ENCODE results near the gene ZNF292. TPM values are rescaled to one million over a fixed set of nuclear protein-coding genes. Genes with fewer than 3 reads are reported as not detected.

ZNF292 gene
- total RNA-seq, 1 donor from 2014 or later: 28.2 TPM

DNA sequence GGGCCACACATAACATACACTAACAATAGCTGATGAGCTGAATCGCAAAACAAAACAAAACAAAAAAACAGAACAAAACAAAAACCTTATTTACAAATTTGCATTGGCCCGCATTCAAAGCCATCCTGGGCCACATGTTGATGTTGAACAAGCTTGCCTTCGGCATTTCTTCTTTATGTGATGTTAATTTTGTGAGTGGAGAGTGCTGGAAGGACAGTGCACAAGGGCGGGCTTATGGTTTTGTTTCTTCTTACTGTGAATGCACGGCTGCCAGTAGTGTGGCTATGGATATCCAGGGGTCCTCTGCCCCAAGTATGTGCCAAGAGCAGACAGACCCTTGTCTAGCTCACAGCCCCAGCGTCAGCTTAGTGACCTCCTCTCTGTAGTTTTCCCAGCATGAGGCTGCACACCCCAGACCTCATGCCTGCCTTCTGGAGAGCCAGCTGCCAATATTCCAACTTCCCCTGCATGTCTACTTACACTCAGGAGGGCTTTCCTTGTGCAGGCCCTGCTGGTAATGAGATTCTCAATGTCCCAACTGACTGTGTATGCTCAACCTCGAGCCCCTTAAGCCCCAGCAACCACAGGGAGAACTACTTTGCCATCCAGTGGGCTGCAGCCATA is 24.9 kb downstream of the ZNF292 start:
- no peak overlapping the region for H3K4me3 ChIP-seq
- peaks cover 8% of the 10 kb centered on the region for H3K4me1 ChIP-seq
- no peak for DNase-seq
- H3K36me3 ChIP-seq: peaks cover 3% of the 10 kb centered on the region
- intact Hi-C loops (cut with micrococcal nuclease): no loop called here
- H3K9me3 ChIP-seq (replicated peaks): no peaks in the 10 kb centered on the region
- H3K27ac ChIP-seq (replicated peaks): no peak overlapping the region
- TF ChIP-seq, protein P1, sequence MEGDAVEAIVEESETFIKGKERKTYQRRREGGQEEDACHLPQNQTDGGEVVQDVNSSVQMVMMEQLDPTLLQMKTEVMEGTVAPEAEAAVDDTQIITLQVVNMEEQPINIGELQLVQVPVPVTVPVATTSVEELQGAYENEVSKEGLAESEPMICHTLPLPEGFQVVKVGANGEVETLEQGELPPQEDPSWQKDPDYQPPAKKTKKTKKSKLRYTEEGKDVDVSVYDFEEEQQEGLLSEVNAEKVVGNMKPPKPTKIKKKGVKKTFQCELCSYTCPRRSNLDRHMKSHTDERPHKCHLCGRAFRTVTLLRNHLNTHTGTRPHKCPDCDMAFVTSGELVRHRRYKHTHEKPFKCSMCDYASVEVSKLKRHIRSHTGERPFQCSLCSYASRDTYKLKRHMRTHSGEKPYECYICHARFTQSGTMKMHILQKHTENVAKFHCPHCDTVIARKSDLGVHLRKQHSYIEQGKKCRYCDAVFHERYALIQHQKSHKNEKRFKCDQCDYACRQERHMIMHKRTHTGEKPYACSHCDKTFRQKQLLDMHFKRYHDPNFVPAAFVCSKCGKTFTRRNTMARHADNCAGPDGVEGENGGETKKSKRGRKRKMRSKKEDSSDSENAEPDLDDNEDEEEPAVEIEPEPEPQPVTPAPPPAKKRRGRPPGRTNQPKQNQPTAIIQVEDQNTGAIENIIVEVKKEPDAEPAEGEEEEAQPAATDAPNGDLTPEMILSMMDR (IDR thresholded peaks at IDR 0.05; ENCODE audit: borderline replicate concordance): no peak
- H3K27me3 ChIP-seq (ENCODE audit: low read depth): no peaks in the 10 kb centered on the region

GRCh38 chr6:87181903-87182302 is 26.5 kb downstream of the ZNF292 start:
- TF ChIP-seq, protein P1 (IDR thresholded peaks at IDR 0.05; ENCODE audit: borderline replicate concordance): no peak
- intact Hi-C loops (cut with micrococcal nuclease): no loop called here
- H3K4me1 ChIP-seq: peaks cover 5% of the 10 kb centered on the region
- no peak overlapping the region for H3K27ac ChIP-seq (replicated peaks)
- H3K36me3 ChIP-seq: no peaks in the 10 kb centered on the region
- H3K4me3 ChIP-seq: no peak overlapping the region
- no peaks in the 10 kb centered on the region for H3K27me3 ChIP-seq (ENCODE audit: low read depth)
- no peaks in the 10 kb centered on the region for H3K9me3 ChIP-seq (replicated peaks)
- no peak for DNase-seq

DNA sequence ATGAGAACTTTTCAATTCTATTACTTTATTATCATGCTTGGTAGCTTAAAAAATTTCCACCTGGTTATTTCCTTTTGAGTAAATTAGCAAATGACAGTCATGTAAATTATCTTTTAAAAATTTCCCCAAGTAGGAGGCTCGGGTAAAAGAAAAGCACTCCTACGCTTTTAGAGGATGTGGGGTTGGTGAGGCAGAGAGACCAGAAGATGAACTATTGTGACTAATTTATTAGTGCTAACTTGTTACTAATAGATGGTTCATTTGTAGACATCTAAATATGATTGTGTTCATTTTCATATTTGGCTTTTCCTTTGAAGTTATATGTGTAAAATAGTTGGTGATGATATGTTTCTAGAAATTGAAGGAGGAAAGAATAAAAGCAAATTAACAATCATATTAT is 27.0 kb downstream of the ZNF292 start:
- DNase-seq: no peak
- Histone ChIP-seq H3K27me3 (ENCODE audit: low read depth) (no peaks in the 10 kb centered on the region), H3K36me3 (no peaks in the 10 kb centered on the region), H3K4me1 (peaks cover 7% of the 10 kb centered on the region), H3K9me3 (replicated peaks) (no peaks in the 10 kb centered on the region), H3K27ac (replicated peaks) (no peak overlapping the region), H3K4me3 (no peak overlapping the region)
- intact Hi-C loops (cut with micrococcal nuclease): no loop called here
- TF ChIP-seq, protein P1 (IDR thresholded peaks at IDR 0.05; ENCODE audit: borderline replicate concordance): no peak

- intact Hi-C loops (cut with micrococcal nuclease): no loop called here
- no peak overlapping the region for H3K27ac ChIP-seq (replicated peaks)
- H3K4me1 ChIP-seq: peaks cover 8% of the 10 kb centered on the region
- TF ChIP-seq, protein P1 (IDR thresholded peaks at IDR 0.05; ENCODE audit: borderline replicate concordance): no peak
- H3K4me3 ChIP-seq: no peak overlapping the region
- DNase-seq: no peak
- H3K27me3 ChIP-seq (ENCODE audit: low read depth): no peaks in the 10 kb centered on the region
- no peaks in the 10 kb centered on the region for H3K36me3 ChIP-seq
- no peaks in the 10 kb centered on the region for H3K9me3 ChIP-seq (replicated peaks)
Measured at GRCh38 chr6:87182940-87183339, 27.6 kb downstream of the ZNF292 start.

DNA sequence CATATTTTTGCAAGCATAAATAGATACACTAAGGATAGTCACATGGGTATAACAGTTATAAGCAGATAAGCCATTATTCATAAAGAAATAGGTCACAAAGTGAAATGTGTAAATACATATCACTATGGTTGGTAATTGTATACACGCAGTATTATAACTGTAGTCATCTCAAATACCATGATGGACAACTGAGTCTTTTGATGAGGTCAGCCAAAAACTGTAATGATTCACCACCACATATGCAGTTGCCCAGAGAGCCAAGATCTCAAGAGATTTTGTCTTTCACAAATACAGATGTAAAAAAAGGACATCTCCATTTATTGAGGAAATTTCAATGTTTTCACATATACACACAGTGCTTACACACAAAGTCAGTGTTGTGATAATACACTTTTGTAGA is 28.3 kb downstream of the ZNF292 start:
- intact Hi-C loops (cut with micrococcal nuclease): no loop called here

More for the DNA sequence above, 28.3 kb downstream of the ZNF292 start:
- peaks cover 8% of the 10 kb centered on the region for H3K4me1 ChIP-seq
- H3K9me3 ChIP-seq (replicated peaks): no peaks in the 10 kb centered on the region
- H3K36me3 ChIP-seq: no peaks in the 10 kb centered on the region
- DNase-seq: no peak
- no peak overlapping the region for H3K27ac ChIP-seq (replicated peaks)
- no peak overlapping the region for H3K4me3 ChIP-seq
- H3K27me3 ChIP-seq (ENCODE audit: low read depth): no peaks in the 10 kb centered on the region
- TF ChIP-seq, protein P1 (IDR thresholded peaks at IDR 0.05; ENCODE audit: borderline replicate concordance): no peak
